RWPE1 (cell line): Measurements from ENCODE around the gene RASSF6.
"Not testable (repeated sequence)": the region's sequence is repeated elsewhere in the genome, so short reads cannot be mapped to it uniquely, and the experiment has no call there.

Experiments
- CTCF ChIA-PET: fragments of 350-600 bp; sonication (Branson Sonifier 250); formaldehyde crosslinking; extraction: SDS; loops from one replicate; lab custom pipeline; 2021; lab: Yijun Ruan, JAX
- POLR2A ChIA-PET: fragments of 400-600 bp; formaldehyde crosslinking; extraction: SDS; loops from one replicate; lab custom pipeline; 2020; ENCODE audit warnings: antibody characterized with exemption; ENCODE audit not compliant: low non-redundant PET; lab: Yijun Ruan, JAX
- DNase-seq: peaks from one replicate; pipeline ENCODE4 v3.0.0; 2012; ENCODE audit warnings: low spot score
- H3K27ac ChIP-seq: fragments of 450-650 bp; 2 replicates; pipeline ENCODE4 v1.5.1; 2017
- CTCF ChIP-seq: fragments of 450-650 bp; conservative IDR thresholded peaks from 2 replicates; pipeline ENCODE4 v1.5.1; 2017; ENCODE audit warnings: low read depth, mild to moderate bottlenecking

The RASSF6 gene

GRCh38 chr4:73573794-73574528 is 46.3 kb downstream of the RASSF6 start:
- ChIA-PET POLR2A (no interaction called here), CTCF (interaction anchor here (0.6 to 1.6 kb wide), 17 partner anchors 10 to 560 kb away, joined by 3 to 27 read pairs (median 3); no protein-coding TSS in a partner anchor)
- H3K27ac ChIP-seq, result peak overlapping the region; percentile 41; the same call in 1 of the 2 replicates
- peak; percentile 88 for TF ChIP-seq CTCF
- DNase-seq, result peak; percentile 34

- DNase-seq, H3K27ac ChIP-seq, CTCF ChIA-PET, POLR2A ChIA-PET: not testable (repeated sequence)
Measured at GRCh38 chr4:73550865-73551264, 69.4 kb downstream of the RASSF6 start.

- no peak for DNase-seq
- ChIA-PET CTCF (no interaction called here), POLR2A (no interaction called here)
- TF ChIP-seq CTCF, result no peak
- no peak overlapping the region for H3K27ac ChIP-seq
Measured at GRCh38 chr4:73544620-73545019, 75.6 kb downstream of the RASSF6 start.

- TF ChIP-seq CTCF, result no peak
- no peak overlapping the region for H3K27ac ChIP-seq
- no peak for DNase-seq
- POLR2A ChIA-PET, result no interaction called here
- CTCF ChIA-PET, result no interaction called here
Measured at GRCh38 chr4:73541251-73541650, 79.0 kb downstream of the RASSF6 start.

- no peak overlapping the region for H3K27ac ChIP-seq
- CTCF ChIA-PET, result no interaction called here
- no peak for TF ChIP-seq CTCF
- POLR2A ChIA-PET, result no interaction called here
- DNase-seq, result no peak
Measured at GRCh38 chr4:73540826-73541225, 79.4 kb downstream of the RASSF6 start.

GRCh38 chr4:73539386-73539785 is 80.8 kb downstream of the RASSF6 start:
- CTCF ChIA-PET, result no interaction called here
- POLR2A ChIA-PET, result no interaction called here
- TF ChIP-seq CTCF, result no peak
- DNase-seq, result no peak
- H3K27ac ChIP-seq, result no peak overlapping the region

- ChIA-PET CTCF (no interaction called here), POLR2A (no interaction called here)
- DNase-seq, result no peak
Measured at GRCh38 chr4:73538162-73538561, 82.1 kb downstream of the RASSF6 start.

More at GRCh38 chr4:73538162-73538561, 82.1 kb downstream of the RASSF6 start:
- H3K27ac ChIP-seq, result no peak overlapping the region
- no peak for TF ChIP-seq CTCF
